Measurements from ENCODE around the gene RBM4B.

The RBM4B gene

DNA sequence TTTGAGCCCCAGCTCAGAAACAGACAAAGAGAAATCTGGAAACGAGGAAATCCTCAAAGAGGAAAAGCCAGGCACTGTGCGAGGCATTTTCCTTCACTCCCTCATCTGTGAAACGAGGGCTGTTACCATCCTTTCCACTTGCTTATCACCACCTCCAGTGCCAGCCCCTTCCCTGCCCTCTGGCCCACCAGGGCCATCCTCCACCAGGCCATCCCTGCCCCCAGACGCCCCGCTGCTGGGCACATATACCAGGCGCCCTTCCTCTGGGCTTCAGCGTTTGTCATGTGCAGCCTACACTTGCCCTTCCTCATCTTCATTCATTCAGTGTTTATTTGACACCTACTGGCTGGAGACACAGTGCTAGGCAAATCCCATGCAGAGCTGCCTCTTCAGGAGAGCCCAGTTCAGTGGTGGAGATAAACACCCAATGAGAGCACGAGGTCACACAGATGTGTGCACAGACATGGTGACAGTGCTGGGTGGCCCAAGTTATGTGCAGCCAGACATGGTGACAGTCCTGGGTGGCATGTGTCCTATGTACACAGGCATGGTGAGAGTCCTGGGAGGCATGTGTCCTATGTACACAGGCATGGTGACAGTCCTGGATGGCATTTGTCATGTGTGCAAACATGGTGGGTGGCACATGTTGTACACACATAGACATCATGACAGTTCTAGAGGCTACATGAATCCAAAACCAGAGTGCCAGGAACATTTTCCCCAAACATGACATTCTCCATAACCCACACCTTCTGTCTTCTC lies 41.6 kb upstream of the RBM4B start:
- TF ChIP-seq FOXP2 (optimal IDR thresholded peaks at IDR 0.05; ENCODE audit: borderline replicate concordance, extremely low read depth, extremely low read length, insufficient read depth), result no peak
- TF ChIP-seq TAF1 (IDR thresholded peaks at IDR 0.05; ENCODE audit: borderline replicate concordance, insufficient read depth, low read length), result no peak
- TF ChIP-seq SIN3A (IDR thresholded peaks at IDR 0.05; ENCODE audit: borderline replicate concordance, insufficient read depth, low read length), result no peak

DNA sequence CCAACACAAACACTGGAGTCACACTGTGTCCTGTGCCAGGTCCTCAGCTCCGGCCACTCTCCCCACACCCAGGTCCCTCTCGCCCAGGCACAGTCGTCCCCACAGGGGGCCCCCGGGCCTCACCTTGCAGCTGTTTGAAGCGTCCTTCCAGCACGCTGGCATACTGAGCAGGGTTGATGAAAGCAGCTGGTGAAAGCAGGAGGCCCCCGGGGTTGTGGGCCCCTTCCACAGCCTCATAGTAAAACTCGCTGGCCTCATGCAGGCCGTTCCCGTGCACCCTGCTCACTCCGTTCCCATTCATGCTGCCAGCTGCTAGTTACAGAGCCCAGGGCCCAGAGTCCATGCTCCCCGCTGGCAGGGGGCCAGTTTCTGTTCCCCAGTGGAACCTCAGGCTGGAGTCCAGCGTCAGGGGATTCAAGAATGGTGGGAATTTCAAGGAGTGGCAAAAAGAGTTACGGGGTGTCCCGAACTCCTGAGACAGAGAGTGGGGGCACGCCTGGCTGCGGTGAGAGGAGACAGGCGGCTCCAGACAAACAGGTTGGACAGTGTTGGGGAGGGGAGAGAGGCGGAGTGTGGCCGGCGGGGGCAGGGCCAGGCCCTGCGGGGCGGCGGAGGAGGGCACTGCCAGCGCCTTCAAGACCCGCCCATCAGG lies 40.8 kb upstream of the RBM4B start:
- TF ChIP-seq SIN3A (IDR thresholded peaks at IDR 0.05; ENCODE audit: borderline replicate concordance, insufficient read depth, low read length) (no peak), POLR2AphosphoS5 (IDR thresholded peaks at IDR 0.05; ENCODE audit: low read depth, low read length) (no peak), TAF1 (IDR thresholded peaks at IDR 0.05; ENCODE audit: borderline replicate concordance, insufficient read depth, low read length) (no peak), FOXP2 (optimal IDR thresholded peaks at IDR 0.05; ENCODE audit: borderline replicate concordance, extremely low read depth, extremely low read length, insufficient read depth) (no peak)
- TF ChIP-seq, protein P1, sequence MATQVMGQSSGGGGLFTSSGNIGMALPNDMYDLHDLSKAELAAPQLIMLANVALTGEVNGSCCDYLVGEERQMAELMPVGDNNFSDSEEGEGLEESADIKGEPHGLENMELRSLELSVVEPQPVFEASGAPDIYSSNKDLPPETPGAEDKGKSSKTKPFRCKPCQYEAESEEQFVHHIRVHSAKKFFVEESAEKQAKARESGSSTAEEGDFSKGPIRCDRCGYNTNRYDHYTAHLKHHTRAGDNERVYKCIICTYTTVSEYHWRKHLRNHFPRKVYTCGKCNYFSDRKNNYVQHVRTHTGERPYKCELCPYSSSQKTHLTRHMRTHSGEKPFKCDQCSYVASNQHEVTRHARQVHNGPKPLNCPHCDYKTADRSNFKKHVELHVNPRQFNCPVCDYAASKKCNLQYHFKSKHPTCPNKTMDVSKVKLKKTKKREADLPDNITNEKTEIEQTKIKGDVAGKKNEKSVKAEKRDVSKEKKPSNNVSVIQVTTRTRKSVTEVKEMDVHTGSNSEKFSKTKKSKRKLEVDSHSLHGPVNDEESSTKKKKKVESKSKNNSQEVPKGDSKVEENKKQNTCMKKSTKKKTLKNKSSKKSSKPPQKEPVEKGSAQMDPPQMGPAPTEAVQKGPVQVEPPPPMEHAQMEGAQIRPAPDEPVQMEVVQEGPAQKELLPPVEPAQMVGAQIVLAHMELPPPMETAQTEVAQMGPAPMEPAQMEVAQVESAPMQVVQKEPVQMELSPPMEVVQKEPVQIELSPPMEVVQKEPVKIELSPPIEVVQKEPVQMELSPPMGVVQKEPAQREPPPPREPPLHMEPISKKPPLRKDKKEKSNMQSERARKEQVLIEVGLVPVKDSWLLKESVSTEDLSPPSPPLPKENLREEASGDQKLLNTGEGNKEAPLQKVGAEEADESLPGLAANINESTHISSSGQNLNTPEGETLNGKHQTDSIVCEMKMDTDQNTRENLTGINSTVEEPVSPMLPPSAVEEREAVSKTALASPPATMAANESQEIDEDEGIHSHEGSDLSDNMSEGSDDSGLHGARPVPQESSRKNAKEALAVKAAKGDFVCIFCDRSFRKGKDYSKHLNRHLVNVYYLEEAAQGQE (IDR thresholded peaks at IDR 0.05; ENCODE audit: insufficient read depth in 1 of 2, low read depth in 2 of 2, low read length in 2 of 2), result no peak

DNA sequence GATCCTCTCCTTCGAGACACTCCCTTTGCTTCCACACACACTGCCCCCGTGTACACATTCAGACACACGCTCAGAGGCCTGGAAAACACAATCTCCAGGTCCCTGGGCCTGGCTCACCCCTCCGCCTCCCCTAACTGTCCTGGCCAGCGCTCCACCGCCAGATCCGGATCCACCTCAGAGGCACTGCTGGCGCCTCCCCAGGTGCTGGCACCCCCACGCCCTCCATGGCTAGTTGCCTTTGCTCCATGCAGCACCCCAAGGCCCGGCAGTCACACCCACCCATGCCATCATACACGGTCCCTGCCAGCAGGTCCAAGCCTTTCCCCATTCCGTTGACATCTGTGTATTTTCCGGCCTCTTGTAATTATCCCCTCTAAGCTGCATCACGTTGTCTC lies 40.2 kb upstream of the RBM4B start:
- TF ChIP-seq, protein P1 (IDR thresholded peaks at IDR 0.05; ENCODE audit: insufficient read depth in 1 of 2, low read depth in 2 of 2, low read length in 2 of 2), result no peak
- no peak for TF ChIP-seq TAF1 (IDR thresholded peaks at IDR 0.05; ENCODE audit: borderline replicate concordance, insufficient read depth, low read length)
- no peak for TF ChIP-seq SIN3A (IDR thresholded peaks at IDR 0.05; ENCODE audit: borderline replicate concordance, insufficient read depth, low read length)
- no peak for TF ChIP-seq POLR2AphosphoS5 (IDR thresholded peaks at IDR 0.05; ENCODE audit: low read depth, low read length)
- no peak for TF ChIP-seq FOXP2 (optimal IDR thresholded peaks at IDR 0.05; ENCODE audit: borderline replicate concordance, extremely low read depth, extremely low read length, insufficient read depth)

DNA sequence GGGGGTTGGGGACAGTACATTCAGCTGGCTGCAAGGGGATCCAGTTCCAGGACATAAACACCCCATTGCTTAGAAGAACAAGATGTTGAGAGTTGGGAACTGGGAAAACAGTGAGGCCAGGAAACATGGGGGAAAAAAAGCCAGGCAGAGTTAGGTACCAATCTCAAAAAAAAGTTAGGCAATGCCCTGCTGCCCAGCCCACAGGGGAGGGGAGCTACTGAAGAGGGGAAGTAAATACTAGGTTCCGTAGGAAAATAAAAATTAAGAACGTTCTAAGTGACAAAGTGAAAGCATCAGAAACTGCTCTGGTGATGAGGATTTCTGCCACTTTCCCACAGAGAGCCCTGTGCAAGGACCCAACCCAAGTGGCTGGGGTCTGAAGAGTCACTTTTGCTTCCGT lies 39.3 kb upstream of the RBM4B start:
- TF ChIP-seq POLR2AphosphoS5 (IDR thresholded peaks at IDR 0.05; ENCODE audit: low read depth, low read length) (no peak), SIN3A (IDR thresholded peaks at IDR 0.05; ENCODE audit: borderline replicate concordance, insufficient read depth, low read length) (no peak), FOXP2 (optimal IDR thresholded peaks at IDR 0.05; ENCODE audit: borderline replicate concordance, extremely low read depth, extremely low read length, insufficient read depth) (no peak), TAF1 (IDR thresholded peaks at IDR 0.05; ENCODE audit: borderline replicate concordance, insufficient read depth, low read length) (no peak)
- TF ChIP-seq, protein P1 (IDR thresholded peaks at IDR 0.05; ENCODE audit: insufficient read depth in 1 of 2, low read depth in 2 of 2, low read length in 2 of 2), result no peak

DNA sequence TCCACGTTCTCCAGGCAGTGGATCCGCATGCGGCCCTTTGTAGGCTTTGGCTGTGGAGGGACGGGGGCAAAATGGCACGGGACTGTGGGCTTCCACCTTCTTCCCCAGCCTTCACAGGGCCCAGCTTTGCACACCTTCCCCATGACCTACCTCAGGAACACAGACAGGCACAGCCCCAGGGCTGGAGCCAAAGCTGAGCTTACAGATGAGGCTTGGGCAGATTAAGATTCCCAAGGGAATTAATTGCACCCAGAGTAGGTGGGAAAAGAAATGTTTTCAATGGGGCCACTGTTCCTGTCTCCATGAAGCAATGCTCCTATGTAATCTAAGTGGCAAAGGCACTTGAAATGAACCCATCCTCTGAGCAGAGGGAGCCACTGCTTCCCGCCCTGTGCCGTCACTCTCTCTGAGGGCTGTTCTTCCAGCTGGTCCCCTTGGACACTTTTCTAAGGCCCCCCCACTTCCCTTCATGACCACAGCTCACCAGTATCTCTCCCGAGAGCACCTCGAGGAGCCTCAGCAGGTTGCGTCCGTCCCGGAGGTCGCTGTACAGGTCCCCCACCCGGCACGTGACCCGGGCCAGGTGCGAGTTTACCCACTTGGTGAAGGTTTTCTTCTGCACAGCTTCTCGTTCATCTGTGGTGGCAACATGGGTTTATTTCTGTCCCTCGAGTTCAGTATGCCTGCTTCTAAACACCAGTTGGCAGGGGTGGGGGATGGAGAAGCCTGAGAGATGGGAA lies 37.8 kb upstream of the RBM4B start:
- TF ChIP-seq FOXP2 (optimal IDR thresholded peaks at IDR 0.05; ENCODE audit: borderline replicate concordance, extremely low read depth, extremely low read length, insufficient read depth) (no peak), POLR2AphosphoS5 (IDR thresholded peaks at IDR 0.05; ENCODE audit: low read depth, low read length) (no peak), TAF1 (IDR thresholded peaks at IDR 0.05; ENCODE audit: borderline replicate concordance, insufficient read depth, low read length) (no peak), SIN3A (IDR thresholded peaks at IDR 0.05; ENCODE audit: borderline replicate concordance, insufficient read depth, low read length) (no peak)
- TF ChIP-seq, protein P1 (IDR thresholded peaks at IDR 0.05; ENCODE audit: insufficient read depth in 1 of 2, low read depth in 2 of 2, low read length in 2 of 2), result no peak

Measured in PFSK-1 (cell line).